Loucy (cell line): ENCODE data around the gene CDV3.
"Not testable (repeated sequence)": the region's sequence is repeated elsewhere in the genome, so short reads cannot be mapped to it uniquely, and the experiment has no call there.

Experiments
- H2AFZ ChIP-seq: fragments of 200-600 bp; sonication (generic); 2 replicates; pipeline ENCODE4 v1.6.0; 2016; ENCODE audit warnings: antibody characterized with exemption, mild to moderate bottlenecking, low read length, moderate library complexity
- H3F3A ChIP-seq: fragments of 200-600 bp; 2 replicates; pipeline ENCODE4 v1.6.0; 2016; ENCODE audit warnings: antibody characterized with exemption, low read depth, mild to moderate bottlenecking
- H3K27me3 ChIP-seq: fragments of 200-600 bp; sonication (generic); 2 replicates; pipeline ENCODE4 v1.6.1; 2014; ENCODE audit warnings: low read length, mild to moderate bottlenecking; ENCODE audit not compliant: insufficient read depth, poor library complexity, severe bottlenecking
- H3K36me3 ChIP-seq: fragments of 200-600 bp; sonication (generic); 2 replicates; pipeline ENCODE4 v1.6.1; 2016; ENCODE audit warnings: low read length; ENCODE audit not compliant: insufficient read depth
- H3K4me1 ChIP-seq: fragments of 200-600 bp; sonication (generic); 2 replicates; pipeline ENCODE4 v1.5.1; 2014; ENCODE audit warnings: low read length, mild to moderate bottlenecking; ENCODE audit not compliant: insufficient read depth, poor library complexity, severe bottlenecking
- H3K4me2 ChIP-seq: fragments of 200-600 bp; sonication (generic); 2 replicates; pipeline ENCODE4 v1.6.0; 2014; ENCODE audit warnings: antibody characterized with exemption, low read length, low read depth, mild to moderate bottlenecking; ENCODE audit not compliant: poor library complexity, severe bottlenecking
- H3K4me3 ChIP-seq: fragments of 200-600 bp; sonication (generic); 2 replicates; pipeline ENCODE4 v1.5.1; 2014; ENCODE audit warnings: low read length, mild to moderate bottlenecking, mixed read lengths; ENCODE audit not compliant: poor library complexity, severe bottlenecking
- H3K79me2 ChIP-seq: fragments of 200-600 bp; sonication (generic); 2 replicates; pipeline ENCODE4 v1.6.1; 2014; ENCODE audit warnings: low read length; ENCODE audit not compliant: insufficient read depth
- H3K9ac ChIP-seq: fragments of 200-600 bp; sonication (generic); 2 replicates; pipeline ENCODE4 v1.6.0; 2014; ENCODE audit warnings: mild to moderate bottlenecking, low read depth, low read length, moderate library complexity; ENCODE audit not compliant: poor library complexity, severe bottlenecking
- H3K9me2 ChIP-seq: fragments of 200-600 bp; sonication (generic); replicated peaks from 2 replicates; pipeline ENCODE4 v1.6.1; 2016; ENCODE audit warnings: low read depth, low read length, mixed read lengths
- H3K9me3 ChIP-seq: fragments of 200-600 bp; sonication (generic); 2 replicates; pipeline ENCODE4 v1.6.1; 2014; ENCODE audit warnings: mild to moderate bottlenecking, antibody characterized with exemption, low read length, low read depth; ENCODE audit not compliant: insufficient read depth
- H4K20me1 ChIP-seq: fragments of 200-600 bp; sonication (generic); 2 replicates; pipeline ENCODE4 v1.6.0; 2014; ENCODE audit warnings: antibody characterized with exemption, low read length, mild to moderate bottlenecking; ENCODE audit not compliant: insufficient read depth, poor library complexity, severe bottlenecking
- EZH2phosphoT487 ChIP-seq: fragments of 200-600 bp; IDR thresholded peaks from 2 replicates; pipeline ENCODE4 v1.6.1; 2018; ENCODE audit warnings: antibody characterized with exemption, mild to moderate bottlenecking, moderate library complexity, borderline replicate concordance
- TF ChIP-seq, protein P1 (sequence below): fragments of 200-600 bp; sonication (generic); conservative IDR thresholded peaks from 2 replicates; pipeline ENCODE4 v1.5.1; 2014; ENCODE audit warnings: mild to moderate bottlenecking, antibody characterized with exemption, low read length

CDV3 gene

DNA sequence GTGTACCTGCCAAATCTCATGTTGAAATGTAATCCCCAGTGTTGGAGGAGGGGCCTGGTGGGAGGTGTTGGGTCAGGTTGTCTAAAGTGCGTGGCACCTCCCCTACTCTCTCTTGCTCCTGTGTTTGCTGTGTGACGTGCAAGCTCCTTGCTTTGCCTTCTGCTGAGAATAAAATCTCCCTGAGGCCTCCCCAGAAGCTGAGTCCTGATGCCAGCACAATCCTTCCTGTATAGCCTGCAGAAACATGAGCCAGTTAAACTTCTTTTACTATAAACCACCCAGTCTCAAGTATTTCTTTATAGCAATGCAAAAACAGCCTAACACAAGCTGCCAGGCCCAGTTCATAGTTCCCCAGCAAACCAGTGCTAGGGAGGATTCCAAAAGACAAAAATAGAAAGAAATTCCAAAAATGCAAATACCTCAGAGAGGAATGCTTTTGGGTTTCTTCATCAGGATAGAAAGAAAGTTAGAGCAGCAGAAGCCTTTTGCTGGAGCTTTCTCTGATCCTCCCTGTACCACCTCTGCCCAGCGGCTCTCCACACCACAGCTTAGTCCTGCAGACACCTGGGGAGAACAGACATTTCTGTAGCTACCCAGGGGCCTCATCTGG is 25.9 kb upstream of the CDV3 start:
- Histone ChIP-seq H3K27me3 (no peaks in the 10 kb centered on the region), H3K9me2 (no peaks in the 10 kb centered on the region), H3K36me3 (no peaks in the 10 kb centered on the region), H3K4me3 (no peak overlapping the region), H4K20me1 (no peaks in the 10 kb centered on the region), H2AFZ (no peak overlapping the region), H3F3A (no peaks in the 10 kb centered on the region), H3K4me1 (no peaks in the 10 kb centered on the region), H3K9me3 (no peaks in the 10 kb centered on the region), H3K4me2 (no peak overlapping the region), H3K9ac (no peak overlapping the region), H3K79me2 (no peaks in the 10 kb centered on the region)
- TF ChIP-seq, protein P1, sequence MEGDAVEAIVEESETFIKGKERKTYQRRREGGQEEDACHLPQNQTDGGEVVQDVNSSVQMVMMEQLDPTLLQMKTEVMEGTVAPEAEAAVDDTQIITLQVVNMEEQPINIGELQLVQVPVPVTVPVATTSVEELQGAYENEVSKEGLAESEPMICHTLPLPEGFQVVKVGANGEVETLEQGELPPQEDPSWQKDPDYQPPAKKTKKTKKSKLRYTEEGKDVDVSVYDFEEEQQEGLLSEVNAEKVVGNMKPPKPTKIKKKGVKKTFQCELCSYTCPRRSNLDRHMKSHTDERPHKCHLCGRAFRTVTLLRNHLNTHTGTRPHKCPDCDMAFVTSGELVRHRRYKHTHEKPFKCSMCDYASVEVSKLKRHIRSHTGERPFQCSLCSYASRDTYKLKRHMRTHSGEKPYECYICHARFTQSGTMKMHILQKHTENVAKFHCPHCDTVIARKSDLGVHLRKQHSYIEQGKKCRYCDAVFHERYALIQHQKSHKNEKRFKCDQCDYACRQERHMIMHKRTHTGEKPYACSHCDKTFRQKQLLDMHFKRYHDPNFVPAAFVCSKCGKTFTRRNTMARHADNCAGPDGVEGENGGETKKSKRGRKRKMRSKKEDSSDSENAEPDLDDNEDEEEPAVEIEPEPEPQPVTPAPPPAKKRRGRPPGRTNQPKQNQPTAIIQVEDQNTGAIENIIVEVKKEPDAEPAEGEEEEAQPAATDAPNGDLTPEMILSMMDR = no peak
- TF ChIP-seq EZH2phosphoT487 = no peak

DNA sequence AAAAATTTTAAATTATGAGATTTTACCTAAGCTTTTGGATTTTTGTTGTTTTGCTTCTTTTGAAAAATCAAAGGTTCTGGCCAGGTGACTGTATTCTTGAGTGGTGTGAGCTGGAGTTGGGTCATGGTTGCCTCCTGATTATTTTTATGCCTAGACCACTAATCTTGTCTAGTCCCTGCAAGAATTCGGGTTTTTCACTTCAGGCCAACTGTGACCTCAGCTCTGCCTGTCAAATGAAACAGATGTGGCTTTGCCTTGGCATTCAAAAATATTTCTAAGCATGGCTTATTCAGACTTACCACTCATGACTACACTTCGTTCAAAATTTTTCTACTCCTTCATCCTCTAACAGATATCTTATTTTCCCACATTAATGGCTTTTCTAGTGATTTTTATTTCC is 25.4 kb upstream of the CDV3 start:
- Histone ChIP-seq H3F3A (no peaks in the 10 kb centered on the region), H3K79me2 (no peaks in the 10 kb centered on the region), H3K27me3 (no peaks in the 10 kb centered on the region), H3K9me3 (no peaks in the 10 kb centered on the region), H3K4me1 (no peaks in the 10 kb centered on the region), H3K9me2 (no peaks in the 10 kb centered on the region), H2AFZ (no peak overlapping the region), H3K9ac (no peak overlapping the region), H4K20me1 (no peaks in the 10 kb centered on the region), H3K4me3 (no peak overlapping the region), H3K36me3 (no peaks in the 10 kb centered on the region), H3K4me2 (no peak overlapping the region)
- TF ChIP-seq, protein P1 = no peak
- TF ChIP-seq EZH2phosphoT487 = no peak

DNA sequence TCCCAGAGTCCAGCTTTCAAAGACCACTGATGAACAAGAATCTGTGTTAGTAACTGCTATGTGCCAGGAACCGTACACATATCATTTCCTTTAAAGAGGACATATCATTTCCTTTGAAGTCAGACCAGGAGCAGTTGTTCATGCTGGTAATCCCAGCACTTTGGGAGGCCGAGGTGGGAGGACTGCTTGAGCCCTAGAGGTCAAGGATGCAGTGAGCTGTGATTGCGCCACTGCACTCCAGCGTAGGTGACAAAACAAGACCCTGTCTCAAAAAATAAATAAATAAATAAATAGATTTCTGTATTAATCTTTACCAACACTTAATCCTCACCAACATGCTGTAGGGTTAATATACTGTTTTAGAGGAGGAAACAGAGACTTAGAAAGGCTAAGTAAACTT is 23.9 kb upstream of the CDV3 start:
- Histone ChIP-seq H4K20me1 (no peaks in the 10 kb centered on the region), H3K36me3 (no peaks in the 10 kb centered on the region), H3K79me2 (no peaks in the 10 kb centered on the region), H3K4me1 (no peaks in the 10 kb centered on the region), H3K9me3 (no peaks in the 10 kb centered on the region), H3K9me2 (no peaks in the 10 kb centered on the region), H3K4me3 (no peak overlapping the region), H3K9ac (no peak overlapping the region), H3K4me2 (no peak overlapping the region), H3F3A (no peaks in the 10 kb centered on the region), H2AFZ (no peak overlapping the region), H3K27me3 (no peaks in the 10 kb centered on the region)
- TF ChIP-seq EZH2phosphoT487 = no peak
- TF ChIP-seq, protein P1 = no peak

DNA sequence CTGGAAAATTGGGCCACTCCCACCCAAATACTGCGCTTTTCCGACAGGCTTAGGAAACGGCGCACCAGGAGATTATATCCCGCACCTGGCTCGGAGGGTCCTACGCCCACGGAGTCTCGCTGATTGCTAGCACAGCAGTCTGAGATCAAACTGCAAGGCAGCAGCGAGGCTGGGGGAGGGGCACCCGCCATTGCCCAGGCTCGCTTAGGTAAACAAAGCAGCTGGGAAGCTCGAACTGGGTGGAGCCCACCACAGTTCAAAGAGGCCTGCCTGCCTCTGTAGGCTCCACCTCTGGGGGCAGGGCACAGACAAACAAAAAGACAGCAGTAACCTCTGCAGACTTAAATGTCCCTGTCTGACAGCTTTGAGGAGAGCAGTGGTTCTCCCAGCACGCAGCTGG is 21.9 kb upstream of the CDV3 start:
- H2AFZ ChIP-seq, H3K9me3 ChIP-seq, H4K20me1 ChIP-seq, H3K9me2 ChIP-seq, H3K4me3 ChIP-seq, H3K27me3 ChIP-seq, H3F3A ChIP-seq, H3K9ac ChIP-seq, H3K79me2 ChIP-seq, H3K4me1 ChIP-seq, H3K36me3 ChIP-seq, H3K4me2 ChIP-seq: not testable (repeated sequence)
